Middle frontal gyrus (tissue), 1 donor: ENCODE measurements around the gene NDUFB5.

Experiments used
- DNase-seq: peaks from one replicate; pipeline ENCODE4 v3.0.0-alpha.2; 2015; ENCODE audit warnings: low spot score; ENCODE audit errors: extremely low spot score

The NDUFB5 gene

GRCh38 chr3:179676081-179676480 is 71.5 kb downstream of the NDUFB5 start:
- DNase-seq: no peak
